HG02884 (cell line): ENCODE results near the gene MRPS16.

Source experiments
- ATAC-seq: cut with Tn5 transposase; IDR thresholded peaks from one replicate; pipeline ENCODE4 v1.9.1; 2021; ENCODE audit warnings: mild to moderate bottlenecking, moderate library complexity; ENCODE audit not compliant: unreplicated experiment

The MRPS16 gene

GRCh38 chr10:73244866-73245477 lies 7.5 kb downstream of the MRPS16 start:
- no peak for ATAC-seq

DNA sequence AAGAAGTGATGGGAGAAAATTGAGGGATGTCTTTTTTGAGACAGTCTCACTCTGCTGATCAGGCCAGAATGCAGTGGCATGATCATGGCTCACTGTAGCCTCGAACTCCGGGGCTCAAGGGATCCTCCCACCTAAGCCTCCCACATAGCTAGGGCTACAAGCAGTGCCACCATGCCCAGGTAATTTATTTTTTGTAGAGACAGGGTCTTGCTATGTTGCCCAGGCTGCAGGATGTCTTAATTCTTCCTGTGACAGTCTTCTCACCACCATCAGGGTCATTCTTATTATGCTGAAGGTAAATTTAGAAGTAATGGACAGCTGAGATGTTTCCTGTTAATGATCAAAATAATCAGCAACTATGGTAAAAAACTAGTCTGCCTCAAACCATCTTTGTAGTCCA lies 12.5 kb downstream of the MRPS16 start:
- no peak for ATAC-seq

- no peak for ATAC-seq
These were observed 13.4 kb downstream of the MRPS16 start for GRCh38 chr10:73238990-73239566.

- no peak for ATAC-seq
These were observed 17.7 kb downstream of the MRPS16 start for GRCh38 chr10:73234695-73235094.

- no peak for ATAC-seq
These were observed 18.6 kb downstream of the MRPS16 start for GRCh38 chr10:73233883-73234282.

- ATAC-seq, result no peak
These were observed 19.6 kb downstream of the MRPS16 start for GRCh38 chr10:73232887-73233286.

GRCh38 chr10:73229567-73229966 lies 22.9 kb downstream of the MRPS16 start:
- no peak for ATAC-seq

DNA sequence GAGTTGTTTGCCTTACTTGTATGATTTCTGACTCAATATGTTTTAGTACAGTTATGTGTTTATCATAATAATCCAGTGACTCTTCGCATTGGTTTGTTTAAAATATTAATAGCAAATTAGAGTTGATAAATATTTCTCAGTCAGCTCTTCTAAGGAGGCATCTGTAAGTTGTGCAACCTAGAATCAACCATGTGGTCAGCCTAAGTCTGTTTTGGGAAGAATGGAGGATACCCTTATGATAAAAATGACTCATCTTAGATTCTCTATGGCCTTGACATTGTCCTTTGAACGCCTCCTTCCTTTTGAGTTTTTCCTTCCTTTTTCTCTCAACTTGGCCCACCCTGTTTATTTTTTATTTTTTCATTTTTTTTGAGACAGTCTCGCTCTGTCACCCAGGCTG lies 24.2 kb downstream of the MRPS16 start:
- no peak for ATAC-seq

DNA sequence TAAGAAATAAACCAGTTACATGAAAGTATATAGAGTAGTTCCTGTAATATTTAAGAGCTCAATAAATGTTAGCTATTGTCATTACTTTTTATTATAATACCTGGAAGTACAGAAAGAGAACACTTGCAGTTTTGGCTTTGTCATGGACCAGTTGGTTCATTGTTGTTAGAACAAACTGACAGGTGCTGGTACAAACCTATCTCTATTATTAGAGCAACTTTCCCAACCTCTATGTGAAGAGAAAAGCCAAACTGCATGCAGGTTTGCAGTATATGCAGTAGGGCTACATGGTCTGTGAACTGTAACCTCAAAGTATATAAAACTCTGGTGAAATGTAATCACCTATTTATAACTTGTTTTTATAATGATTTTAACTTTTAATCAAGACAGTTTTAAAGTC lies 25.8 kb downstream of the MRPS16 start:
- no peak for ATAC-seq

DNA sequence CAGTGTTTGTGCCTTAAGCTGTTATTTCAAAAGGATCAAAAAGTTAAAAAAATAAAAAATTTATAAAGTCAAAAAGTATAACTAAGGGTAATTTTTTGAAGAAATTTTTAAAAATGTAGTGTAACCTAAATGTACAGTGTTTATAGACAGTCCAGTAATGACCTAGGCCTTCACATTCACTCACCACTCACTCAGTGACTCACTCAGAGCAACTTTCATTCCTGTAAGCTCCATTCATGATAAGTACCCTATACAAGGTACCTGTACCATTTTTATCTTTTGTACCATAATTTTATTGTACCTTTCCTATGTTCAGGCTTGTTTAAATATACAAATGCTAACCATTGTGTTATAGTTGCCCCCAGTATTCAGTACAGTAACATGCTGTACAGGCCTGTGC lies 26.9 kb downstream of the MRPS16 start:
- ATAC-seq, result no peak

DNA sequence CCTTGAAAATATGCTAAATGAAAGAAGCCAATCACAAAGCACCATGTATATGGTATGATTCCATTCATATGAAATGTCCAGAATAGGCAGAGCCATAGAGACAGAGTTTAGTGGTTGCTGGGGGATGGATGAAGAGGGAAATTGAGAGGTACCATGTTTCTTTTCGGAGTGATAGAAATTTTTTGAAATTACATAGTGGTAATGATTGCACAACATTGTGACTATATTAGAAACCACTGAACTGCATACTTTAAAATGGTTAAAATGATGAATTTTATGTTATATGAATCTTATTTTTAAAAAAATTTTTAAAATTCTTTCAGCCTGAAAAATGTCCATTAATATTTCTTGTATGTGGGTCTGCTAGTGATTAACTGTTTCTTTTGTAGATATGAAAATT lies 31.5 kb downstream of the MRPS16 start:
- ATAC-seq, result no peak

- ATAC-seq, result no peak
These were observed 33.1 kb downstream of the MRPS16 start for GRCh38 chr10:73219384-73219783.

DNA sequence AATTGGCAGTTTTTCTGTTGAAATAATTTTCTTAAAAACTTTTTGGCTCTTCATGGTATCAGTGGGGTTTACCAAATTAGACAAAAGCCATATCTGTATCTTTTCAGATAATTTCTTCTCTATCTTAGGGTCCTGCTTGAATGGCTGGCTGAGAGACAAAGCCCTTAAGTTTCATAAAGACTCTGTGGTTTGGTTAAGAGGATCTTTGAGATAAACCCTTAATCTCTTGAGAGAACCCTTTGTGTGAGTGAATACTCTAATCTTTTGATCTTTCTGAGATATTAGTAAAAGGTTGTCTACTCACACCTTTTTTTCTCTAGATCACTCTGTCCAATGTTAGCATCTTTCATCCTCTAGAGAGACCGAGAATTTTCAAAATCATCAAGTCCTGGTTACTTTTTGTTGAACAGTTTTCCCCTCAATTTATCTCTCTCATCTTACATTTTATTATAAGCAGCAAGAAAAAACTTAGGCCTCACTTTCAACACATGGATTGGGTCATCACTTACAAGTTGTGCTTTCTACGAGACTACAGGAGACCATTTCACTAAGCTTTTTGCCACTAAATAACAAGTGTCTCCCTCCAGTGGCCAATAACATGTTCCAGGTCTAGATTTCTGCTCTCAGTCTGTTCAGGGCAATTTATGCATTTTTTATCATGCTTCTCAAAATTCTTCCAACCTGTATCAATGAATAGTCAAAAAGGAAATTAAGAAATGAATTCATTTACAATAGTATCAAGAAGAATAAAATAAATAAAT lies 33.8 kb downstream of the MRPS16 start:
- no peak for ATAC-seq

DNA sequence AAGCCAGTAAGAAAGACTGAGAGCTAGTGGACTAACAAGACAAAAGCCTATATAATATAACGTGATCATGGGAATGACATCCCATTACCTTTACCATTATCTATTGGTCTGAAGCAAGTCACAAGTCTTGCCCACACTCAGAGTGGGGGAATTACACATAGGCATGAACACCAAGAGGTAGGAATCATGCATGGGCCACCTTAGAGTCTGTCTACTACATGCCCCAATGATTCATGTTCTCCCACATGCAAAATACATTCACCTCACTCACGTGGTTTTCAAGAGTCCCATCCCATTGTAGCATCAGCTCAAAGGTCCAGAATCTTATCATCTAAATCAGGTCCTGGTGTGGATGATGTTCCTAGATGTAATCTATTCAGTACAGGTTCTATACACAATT lies 34.8 kb downstream of the MRPS16 start:
- ATAC-seq, result no peak

DNA sequence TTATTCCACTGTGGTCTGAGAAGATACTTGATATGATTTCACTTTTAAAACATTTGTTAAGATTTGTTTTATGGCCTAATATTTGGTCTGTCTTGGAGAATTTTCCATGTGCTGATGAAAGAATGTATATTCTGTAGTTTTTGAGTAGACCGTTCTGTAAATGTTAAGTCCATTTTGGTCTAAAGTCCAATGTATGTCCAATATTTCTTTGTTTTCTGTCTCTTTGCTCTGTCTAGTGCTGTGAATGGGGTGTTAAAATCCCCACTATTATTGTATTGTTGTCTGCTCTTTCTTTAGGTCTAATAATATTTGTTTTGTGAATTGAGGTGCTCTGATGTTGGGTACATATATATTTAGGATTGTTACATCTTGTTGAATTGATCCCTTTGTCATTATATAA lies 36.7 kb downstream of the MRPS16 start:
- ATAC-seq, result no peak

DNA sequence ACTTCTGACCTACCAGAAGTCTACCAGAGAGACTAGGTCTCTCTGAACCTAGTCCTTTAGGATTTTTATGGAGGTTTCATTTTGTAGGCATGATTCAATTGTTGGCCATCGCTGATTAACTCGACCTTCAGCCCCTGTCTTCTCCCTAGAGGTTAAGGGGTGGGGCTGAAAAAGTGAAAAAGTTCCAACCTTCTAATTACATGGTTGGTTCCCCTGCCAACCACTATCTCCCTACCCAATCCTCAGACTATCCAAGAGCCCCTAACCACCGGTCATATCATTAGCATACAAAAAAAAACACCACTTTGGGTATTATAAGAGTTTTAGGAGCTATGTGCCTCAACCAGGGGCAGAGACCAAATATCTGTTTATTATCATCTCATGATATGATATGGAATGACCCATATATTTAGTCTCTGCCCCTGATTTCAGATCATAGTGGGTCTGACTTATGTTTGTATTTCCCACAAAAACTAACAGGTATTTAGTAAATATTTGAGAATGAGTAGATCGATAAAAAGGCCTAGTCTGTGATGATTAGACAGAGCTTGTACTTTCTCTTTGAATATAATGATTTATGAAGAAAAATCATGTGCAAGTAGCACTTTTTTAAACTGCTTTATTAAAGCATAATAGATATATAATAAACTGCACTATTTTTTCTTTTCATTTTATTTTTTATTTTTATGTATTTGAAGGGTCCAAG lies 41.2 kb downstream of the MRPS16 start:
- no peak for ATAC-seq

- ATAC-seq, result no peak
These were observed 41.9 kb downstream of the MRPS16 start for GRCh38 chr10:73210395-73211105.

DNA sequence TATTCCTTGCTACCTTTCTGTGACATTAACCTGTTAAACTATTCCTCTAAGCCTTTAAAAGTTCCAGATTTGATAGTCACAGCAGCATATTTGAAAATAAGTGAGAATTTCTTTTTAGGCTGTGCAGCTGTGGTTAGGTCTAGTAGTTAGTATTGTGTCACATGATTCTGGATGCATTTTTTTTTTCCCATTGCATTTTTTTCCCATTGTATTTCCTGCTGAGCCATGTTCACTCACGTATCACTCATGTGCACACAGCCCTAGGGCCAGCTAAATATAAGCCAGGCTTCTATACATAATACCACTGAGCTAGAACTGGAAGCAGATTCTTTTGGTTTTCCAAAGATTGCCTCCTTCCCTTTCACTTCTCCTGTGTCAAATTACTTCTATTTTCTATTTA lies 42.7 kb downstream of the MRPS16 start:
- ATAC-seq, result no peak

- no peak for ATAC-seq
These were observed 44.6 kb downstream of the MRPS16 start for GRCh38 chr10:73207883-73208282.

GRCh38 chr10:73206385-73206784 lies 46.1 kb downstream of the MRPS16 start:
- no peak for ATAC-seq

DNA sequence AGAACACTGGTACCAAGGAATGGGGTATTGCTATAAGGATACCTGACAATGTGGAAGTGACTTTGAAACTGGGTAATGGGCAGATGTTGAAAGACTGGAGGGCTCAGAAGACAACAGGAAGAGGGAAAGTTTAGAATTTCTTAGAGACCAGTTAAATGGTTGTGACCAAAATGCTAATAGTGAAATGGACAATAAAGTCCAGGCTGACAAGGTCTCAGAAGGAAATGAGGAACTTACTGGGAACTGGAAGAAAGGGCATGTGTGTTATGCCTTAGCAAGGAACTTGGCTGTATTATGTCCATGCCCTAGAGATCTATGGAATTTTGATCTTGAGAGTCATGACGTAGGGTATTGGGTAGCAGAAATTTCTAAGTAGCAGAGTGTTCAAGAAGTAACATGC lies 46.6 kb downstream of the MRPS16 start:
- no peak for ATAC-seq
